Smooth muscle cell (in vitro differentiated cells): ENCODE measurements around the gene SOCS6. TPM values are rescaled to one million over a fixed set of nuclear protein-coding genes. Genes with fewer than 3 reads are reported as not detected.
"Not testable (repeated sequence)": the region's sequence is repeated elsewhere in the genome, so short reads cannot be mapped to it uniquely, and the experiment has no call there.

ENCODE experiments used
- DNase-seq: peaks from one replicate; lab custom pipeline; 2025; ENCODE audit not compliant: unreplicated experiment; lab: John Stamatoyannopoulos, UW
- H2AFZ ChIP-seq: fragments of 200-600 bp; sonication (generic); 2 replicates; pipeline ENCODE4 v1.6.0; 2016; ENCODE audit warnings: antibody characterized with exemption, low read depth, mild to moderate bottlenecking
- H3F3A ChIP-seq: fragments of 200-600 bp; sonication (generic); 2 replicates; pipeline ENCODE4 v1.6.0; 2017; ENCODE audit warnings: antibody characterized with exemption, low read depth
- H3K27ac ChIP-seq: fragments of 200-600 bp; sonication (generic); 2 replicates; pipeline ENCODE4 v1.5.1; 2016; ENCODE audit warnings: low read depth, mild to moderate bottlenecking
- H3K27me3 ChIP-seq: fragments of 200-600 bp; sonication (generic); 2 replicates; pipeline ENCODE4 v1.6.1; 2016; ENCODE audit warnings: low read depth, mild to moderate bottlenecking
- H3K36me3 ChIP-seq: fragments of 200-600 bp; sonication (generic); 2 replicates; pipeline ENCODE4 v1.5.1; 2016; ENCODE audit warnings: low read depth
- H3K4me1 ChIP-seq: fragments of 200-600 bp; sonication (generic); 2 replicates; pipeline ENCODE4 v1.5.1; 2016; ENCODE audit warnings: low read depth
- H3K4me2 ChIP-seq: fragments of 200-600 bp; sonication (generic); 2 replicates; pipeline ENCODE4 v1.6.0; 2016; ENCODE audit warnings: mild to moderate bottlenecking
- H3K4me3 ChIP-seq: fragments of 200-600 bp; sonication (generic); 2 replicates; pipeline ENCODE4 v1.5.1; 2016; ENCODE audit warnings: mild to moderate bottlenecking
- H3K79me2 ChIP-seq: fragments of 200-600 bp; sonication (generic); 2 replicates; pipeline ENCODE4 v1.6.0; 2016; ENCODE audit warnings: low read depth, mild to moderate bottlenecking
- H3K9ac ChIP-seq: fragments of 200-600 bp; sonication (generic); 2 replicates; pipeline ENCODE4 v1.6.0; 2016; ENCODE audit warnings: low read depth
- H3K9me3 ChIP-seq: fragments of 200-600 bp; sonication (generic); replicated peaks from 2 replicates; pipeline ENCODE4 v1.5.1; 2016; ENCODE audit warnings: low read depth
- H4K20me1 ChIP-seq: fragments of 200-600 bp; sonication (generic); 2 replicates; pipeline ENCODE4 v1.6.0; 2016; ENCODE audit warnings: low read depth
- WGBS: methylation state at CpG from one replicate; pipeline ENCODE4 v1.1.7; 2016; ENCODE audit warnings: low lambda C conversion rate; 5-methylcytosine and 5-hydroxymethylcytosine counted together
- polyA plus RNA-seq: library from polyadenylated mRNA; unstranded; fragments of >200 nt; fragmentation: Nextera tagmentation; extraction: Ambion mirVana; gene quantifications from 2 replicates; pipeline ENCODE4 v1.2.1, GENCODE V29; 2016
- total RNA-seq: library from RNA; depleted of rRNA; stranded (reverse); fragments of >200 nt; gene quantifications from 2 replicates; pipeline ENCODE4 v1.2.3, GENCODE V29; 2014
- TF ChIP-seq, protein P1 (sequence below): fragments of 200-600 bp; sonication (generic); IDR thresholded peaks from 2 replicates; pipeline ENCODE4 v1.5.1; 2017; ENCODE audit warnings: borderline replicate concordance, mild to moderate bottlenecking, antibody characterized with exemption; ENCODE audit not compliant: insufficient read depth, poor library complexity, severe bottlenecking

The SOCS6 gene
- total and polyA plus RNA-seq, 2 experiments from 2014 or later: 8.5 to 38.0 TPM

DNA sequence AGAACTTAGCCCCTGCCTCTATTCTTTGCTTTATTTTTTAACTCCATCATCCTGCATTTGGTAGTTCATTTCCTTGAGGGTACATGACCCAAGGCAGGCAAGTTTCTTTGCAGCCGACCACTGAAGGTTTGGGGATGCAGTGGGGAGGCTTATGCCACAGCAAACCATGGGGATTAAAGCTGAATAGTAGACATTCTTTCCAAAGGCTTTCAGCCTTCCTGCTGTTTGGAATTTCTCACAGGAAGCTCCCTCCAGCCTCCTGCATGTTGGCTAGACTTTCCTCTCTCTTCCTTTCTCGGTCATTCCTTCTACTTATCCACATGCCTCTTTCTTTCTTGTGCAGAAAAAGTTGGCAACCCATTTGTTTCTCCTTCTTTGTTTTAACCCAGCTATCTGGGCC is 77.3 kb downstream of the SOCS6 start:
- H3K36me3 ChIP-seq: no peaks in the 10 kb centered on the region
- no peaks in the 10 kb centered on the region for H3K27me3 ChIP-seq
- peaks cover 1% of the 10 kb centered on the region for H3F3A ChIP-seq
- no peaks in the 10 kb centered on the region for H4K20me1 ChIP-seq
- H3K79me2 ChIP-seq: no peaks in the 10 kb centered on the region
- peak overlapping the region; percentile 1 for H2AFZ ChIP-seq
- H3K4me2 ChIP-seq: peak overlapping the region; percentile 48
- no peaks in the 10 kb centered on the region for H3K9me3 ChIP-seq
- H3K27ac ChIP-seq: peak overlapping the region; percentile 55
- H3K9ac ChIP-seq: no peak overlapping the region
- no peak overlapping the region for H3K4me3 ChIP-seq
- WGBS: 18% methylated on average over 2 of the region's 2 CpGs
- DNase-seq: no peak
- TF ChIP-seq, protein P1, sequence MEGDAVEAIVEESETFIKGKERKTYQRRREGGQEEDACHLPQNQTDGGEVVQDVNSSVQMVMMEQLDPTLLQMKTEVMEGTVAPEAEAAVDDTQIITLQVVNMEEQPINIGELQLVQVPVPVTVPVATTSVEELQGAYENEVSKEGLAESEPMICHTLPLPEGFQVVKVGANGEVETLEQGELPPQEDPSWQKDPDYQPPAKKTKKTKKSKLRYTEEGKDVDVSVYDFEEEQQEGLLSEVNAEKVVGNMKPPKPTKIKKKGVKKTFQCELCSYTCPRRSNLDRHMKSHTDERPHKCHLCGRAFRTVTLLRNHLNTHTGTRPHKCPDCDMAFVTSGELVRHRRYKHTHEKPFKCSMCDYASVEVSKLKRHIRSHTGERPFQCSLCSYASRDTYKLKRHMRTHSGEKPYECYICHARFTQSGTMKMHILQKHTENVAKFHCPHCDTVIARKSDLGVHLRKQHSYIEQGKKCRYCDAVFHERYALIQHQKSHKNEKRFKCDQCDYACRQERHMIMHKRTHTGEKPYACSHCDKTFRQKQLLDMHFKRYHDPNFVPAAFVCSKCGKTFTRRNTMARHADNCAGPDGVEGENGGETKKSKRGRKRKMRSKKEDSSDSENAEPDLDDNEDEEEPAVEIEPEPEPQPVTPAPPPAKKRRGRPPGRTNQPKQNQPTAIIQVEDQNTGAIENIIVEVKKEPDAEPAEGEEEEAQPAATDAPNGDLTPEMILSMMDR: no peak
- peaks cover 9% of the 10 kb centered on the region for H3K4me1 ChIP-seq

DNA sequence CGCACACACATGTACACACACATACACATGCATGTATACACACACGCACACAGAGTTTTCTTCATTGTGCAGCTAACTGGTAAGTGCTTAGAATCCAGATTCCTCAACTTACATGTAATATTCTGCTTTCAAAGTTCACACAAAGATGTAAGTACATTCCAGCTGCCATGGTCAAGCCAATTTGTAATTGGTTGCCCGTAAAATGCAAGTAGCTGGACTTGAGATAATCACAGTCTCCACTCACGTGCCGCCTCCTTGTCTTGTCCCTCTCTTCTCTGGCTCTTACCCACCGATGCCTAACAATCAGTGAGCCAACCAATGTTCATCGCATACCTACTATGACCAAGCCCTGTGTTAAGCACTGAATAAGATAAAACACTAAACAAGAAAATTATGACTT is 77.8 kb downstream of the SOCS6 start:
- H3K27me3 ChIP-seq: no peaks in the 10 kb centered on the region
- H3K9me3 ChIP-seq: no peaks in the 10 kb centered on the region
- H3K36me3 ChIP-seq: no peaks in the 10 kb centered on the region
- no peak overlapping the region for H2AFZ ChIP-seq
- peak overlapping the region; percentile 48 for H3K4me2 ChIP-seq
- H3K4me1 ChIP-seq: peaks cover 9% of the 10 kb centered on the region
- DNase-seq: no peak
- H3K4me3 ChIP-seq: no peak overlapping the region
- no peaks in the 10 kb centered on the region for H3K79me2 ChIP-seq
- H4K20me1 ChIP-seq: no peaks in the 10 kb centered on the region
- no peak overlapping the region for H3K9ac ChIP-seq
- TF ChIP-seq, protein P1: no peak
- 52% methylated on average over 7 of the region's 7 CpGs for WGBS
- H3K27ac ChIP-seq: peak overlapping the region; percentile 55
- H3F3A ChIP-seq: peaks cover 4% of the 10 kb centered on the region

DNA sequence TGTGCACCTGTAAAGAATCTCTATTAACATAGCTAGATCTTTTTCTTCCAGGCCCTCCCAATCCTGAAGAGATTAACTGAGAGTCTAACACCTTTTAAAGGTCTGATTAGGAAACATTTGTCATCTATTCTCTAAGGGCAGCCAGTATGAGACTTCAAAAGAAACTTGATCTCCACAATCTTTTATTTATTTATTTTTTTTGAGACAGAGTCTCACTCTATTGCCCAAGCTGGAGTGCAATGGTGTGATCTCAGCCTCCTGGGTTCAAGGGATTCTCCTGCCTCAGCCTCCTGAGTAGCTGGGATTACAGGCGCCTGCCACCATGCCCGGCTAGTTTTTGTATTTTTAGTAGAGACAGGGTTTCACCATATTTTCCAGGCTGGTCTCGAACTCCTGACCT is 78.5 kb downstream of the SOCS6 start:
- not testable (repeated sequence) for H3K4me2 ChIP-seq, H4K20me1 ChIP-seq, H3K79me2 ChIP-seq, H3K4me3 ChIP-seq, H3F3A ChIP-seq, H3K36me3 ChIP-seq, H3K4me1 ChIP-seq, H3K9ac ChIP-seq, H3K9me3 ChIP-seq, DNase-seq, H3K27me3 ChIP-seq, H2AFZ ChIP-seq
- 88% methylated on average over 3 of the region's 3 CpGs for WGBS
- H3K27ac ChIP-seq: peak overlapping the region; percentile 55

DNA sequence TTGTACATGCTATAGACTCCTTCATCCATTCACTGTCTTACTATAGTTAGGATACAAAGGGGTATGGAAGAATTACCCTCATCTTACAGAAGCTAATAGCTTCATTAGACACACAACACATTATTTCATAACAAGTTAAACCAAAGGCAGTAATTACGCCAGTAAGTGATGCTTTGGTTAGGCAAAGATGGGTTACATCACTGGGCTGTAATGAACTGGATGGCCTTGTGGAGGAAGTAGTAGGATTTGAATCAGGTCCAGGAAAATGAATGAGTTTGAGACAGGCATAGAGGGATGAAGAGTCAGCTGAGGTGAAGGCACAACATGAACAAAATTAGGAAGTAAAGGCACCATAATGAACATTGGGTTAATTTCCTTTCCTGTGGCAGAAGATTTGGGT is 80.1 kb downstream of the SOCS6 start:
- no peaks in the 10 kb centered on the region for H3K27me3 ChIP-seq
- H3K9ac ChIP-seq: no peak overlapping the region
- no peak overlapping the region for H3K27ac ChIP-seq
- no peaks in the 10 kb centered on the region for H3K79me2 ChIP-seq
- peaks cover 21% of the 10 kb centered on the region for H3K4me1 ChIP-seq
- no peak overlapping the region for H2AFZ ChIP-seq
- no peak overlapping the region for H3K4me3 ChIP-seq
- no peak for DNase-seq
- H3K4me2 ChIP-seq: no peak overlapping the region
- no peaks in the 10 kb centered on the region for H3K36me3 ChIP-seq
- no peaks in the 10 kb centered on the region for H4K20me1 ChIP-seq
- TF ChIP-seq, protein P1: no peak
- WGBS: 69% methylated on average over 1 of the region's 1 CpG
- peaks cover 18% of the 10 kb centered on the region for H3F3A ChIP-seq
- H3K9me3 ChIP-seq: no peaks in the 10 kb centered on the region
